ENCODE results near the gene SLC4A4. TPM values are rescaled to one million over a fixed set of nuclear protein-coding genes. Genes with fewer than 3 reads are reported as not detected.
"Not testable (repeated sequence)": the region's sequence is repeated elsewhere in the genome, so short reads cannot be mapped to it uniquely, and the experiment has no call there.

Gene SLC4A4
- total RNA-seq, 2 donors from 2014 or later = 21.7 to 27.3 TPM

DNA sequence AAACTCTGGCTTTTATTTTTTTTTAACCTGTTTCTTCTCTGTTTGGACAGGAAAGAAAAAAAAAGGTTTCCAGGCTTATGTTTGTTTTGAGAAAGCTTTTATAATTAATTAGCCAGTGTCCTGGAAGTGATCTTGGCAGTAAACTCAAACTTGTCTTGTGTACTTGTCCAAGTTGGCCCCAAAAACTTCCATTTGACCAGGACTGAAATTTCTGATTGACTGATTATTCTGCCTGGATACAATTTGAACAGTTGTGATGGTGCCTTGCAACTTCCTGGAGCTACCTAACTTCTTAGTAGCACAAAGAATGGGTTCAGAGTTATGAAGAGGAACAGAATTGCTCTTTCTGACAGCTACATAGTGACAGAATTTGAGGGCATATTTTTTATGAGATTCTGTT, 62.0 kb downstream of the SLC4A4 start:
- Histone ChIP-seq H3K9me3 (no peaks in the 10 kb centered on the region), H3K27me3 (no peaks in the 10 kb centered on the region), H3K27ac (no peak overlapping the region), H3K4me3 (no peak overlapping the region), H3K36me3 (no peaks in the 10 kb centered on the region), H3K4me1 (no peaks in the 10 kb centered on the region)
- TF ChIP-seq, protein P1, sequence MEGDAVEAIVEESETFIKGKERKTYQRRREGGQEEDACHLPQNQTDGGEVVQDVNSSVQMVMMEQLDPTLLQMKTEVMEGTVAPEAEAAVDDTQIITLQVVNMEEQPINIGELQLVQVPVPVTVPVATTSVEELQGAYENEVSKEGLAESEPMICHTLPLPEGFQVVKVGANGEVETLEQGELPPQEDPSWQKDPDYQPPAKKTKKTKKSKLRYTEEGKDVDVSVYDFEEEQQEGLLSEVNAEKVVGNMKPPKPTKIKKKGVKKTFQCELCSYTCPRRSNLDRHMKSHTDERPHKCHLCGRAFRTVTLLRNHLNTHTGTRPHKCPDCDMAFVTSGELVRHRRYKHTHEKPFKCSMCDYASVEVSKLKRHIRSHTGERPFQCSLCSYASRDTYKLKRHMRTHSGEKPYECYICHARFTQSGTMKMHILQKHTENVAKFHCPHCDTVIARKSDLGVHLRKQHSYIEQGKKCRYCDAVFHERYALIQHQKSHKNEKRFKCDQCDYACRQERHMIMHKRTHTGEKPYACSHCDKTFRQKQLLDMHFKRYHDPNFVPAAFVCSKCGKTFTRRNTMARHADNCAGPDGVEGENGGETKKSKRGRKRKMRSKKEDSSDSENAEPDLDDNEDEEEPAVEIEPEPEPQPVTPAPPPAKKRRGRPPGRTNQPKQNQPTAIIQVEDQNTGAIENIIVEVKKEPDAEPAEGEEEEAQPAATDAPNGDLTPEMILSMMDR (IDR thresholded peaks at IDR 0.05) = no peak
- no peak for DNase-seq (ENCODE audit: low spot score)

DNA sequence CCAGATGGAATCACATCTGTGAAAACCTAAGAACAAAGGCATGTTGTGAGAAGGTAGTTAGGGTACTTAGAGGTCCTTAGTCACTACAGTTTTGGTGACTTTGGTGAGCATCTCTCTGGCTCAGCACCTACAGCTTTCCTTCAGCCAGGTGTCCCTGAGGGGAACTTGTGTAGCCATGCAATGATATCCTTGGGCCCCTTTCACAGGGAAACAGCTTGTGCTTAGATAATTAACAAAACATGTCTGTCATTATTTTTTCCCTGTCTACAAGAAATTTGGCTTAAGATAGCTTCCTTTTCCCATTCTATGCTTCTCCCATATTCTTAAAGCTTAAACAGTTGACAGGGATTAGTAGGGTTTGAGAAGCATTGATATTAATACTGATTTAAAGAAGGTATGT, 63.8 kb downstream of the SLC4A4 start:
- H3K4me1 ChIP-seq = no peaks in the 10 kb centered on the region
- TF ChIP-seq, protein P1 (IDR thresholded peaks at IDR 0.05) = no peak
- H3K27me3 ChIP-seq = no peaks in the 10 kb centered on the region
- no peak for DNase-seq (ENCODE audit: low spot score)
- H3K4me3 ChIP-seq = no peak overlapping the region
- H3K27ac ChIP-seq = no peak overlapping the region
- H3K9me3 ChIP-seq = no peaks in the 10 kb centered on the region
- no peaks in the 10 kb centered on the region for H3K36me3 ChIP-seq

DNA sequence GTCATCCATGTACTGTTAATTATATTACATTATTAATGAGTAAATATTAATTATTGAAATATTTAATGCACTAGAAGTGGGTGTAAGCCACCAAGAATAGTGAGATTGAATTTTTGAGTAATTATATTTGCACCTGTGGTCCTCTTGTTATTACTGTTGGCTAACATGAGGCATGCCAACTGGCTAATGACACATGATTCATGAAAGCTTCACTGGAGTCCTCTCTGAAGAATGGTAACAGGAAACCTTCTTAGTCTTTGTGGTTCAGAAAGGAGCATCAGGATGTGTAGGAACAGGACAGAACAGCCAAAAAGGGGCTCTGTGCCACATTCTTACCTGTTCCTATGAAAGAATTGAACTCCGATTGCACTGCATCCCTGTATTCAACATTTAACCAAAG, 65.2 kb downstream of the SLC4A4 start:
- TF ChIP-seq, protein P1 (IDR thresholded peaks at IDR 0.05) = no peak
- Histone ChIP-seq H3K27me3 (no peaks in the 10 kb centered on the region), H3K4me3 (no peak overlapping the region), H3K4me1 (no peaks in the 10 kb centered on the region), H3K27ac (no peak overlapping the region), H3K36me3 (no peaks in the 10 kb centered on the region), H3K9me3 (peaks cover 0 to 5% of the 10 kb centered on the region in 2 donors)
- DNase-seq (ENCODE audit: low spot score) = no peak

- DNase-seq (ENCODE audit: low spot score) = no peak
- Histone ChIP-seq H3K27ac (no peak overlapping the region), H3K36me3 (no peaks in the 10 kb centered on the region), H3K4me1 (no peaks in the 10 kb centered on the region), H3K27me3 (no peaks in the 10 kb centered on the region), H3K9me3 (peaks cover 0 to 7% of the 10 kb centered on the region in 2 donors), H3K4me3 (no peak overlapping the region)
- TF ChIP-seq, protein P1 (IDR thresholded peaks at IDR 0.05) = no peak
These were observed 67.0 kb downstream of the SLC4A4 start for GRCh38 chr4:71405791-71406190.

DNA sequence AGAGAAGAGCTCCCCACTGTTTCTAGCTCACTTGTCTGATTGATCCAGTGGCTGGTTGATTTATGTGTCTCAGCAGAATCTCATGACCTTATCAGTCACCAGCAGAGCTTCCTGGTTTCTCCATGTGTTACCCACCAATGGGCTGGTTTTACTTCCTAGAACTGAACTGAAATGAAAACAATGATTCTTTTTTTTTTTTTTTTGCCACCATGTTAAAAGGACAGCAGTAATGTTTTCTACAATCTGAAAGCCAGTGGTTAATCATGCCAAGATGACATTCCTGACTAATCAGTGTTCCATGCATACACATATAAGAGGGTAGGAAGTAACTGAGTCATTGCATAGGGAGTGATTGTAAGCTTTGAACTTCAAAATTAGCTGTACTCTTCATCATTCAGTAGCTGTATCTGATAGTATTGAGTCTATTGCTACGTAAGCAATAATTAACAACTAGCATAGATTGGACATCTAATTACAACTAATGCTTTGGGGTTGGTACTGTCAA, 67.7 kb downstream of the SLC4A4 start:
- peaks cover 0 to 7% of the 10 kb centered on the region in 2 donors for H3K9me3 ChIP-seq
- no peak overlapping the region for H3K4me3 ChIP-seq
- TF ChIP-seq, protein P1 (IDR thresholded peaks at IDR 0.05) = no peak
- H3K27ac ChIP-seq = no peak overlapping the region
- H3K4me1 ChIP-seq = no peaks in the 10 kb centered on the region
- no peaks in the 10 kb centered on the region for H3K27me3 ChIP-seq
- no peaks in the 10 kb centered on the region for H3K36me3 ChIP-seq
- DNase-seq (ENCODE audit: low spot score) = no peak

- H3K27me3 ChIP-seq; H3K27ac ChIP-seq; H3K4me1 ChIP-seq; H3K36me3 ChIP-seq; DNase-seq (ENCODE audit: low spot score); H3K4me3 ChIP-seq; H3K9me3 ChIP-seq: not testable (repeated sequence)
These were observed 70.1 kb downstream of the SLC4A4 start for GRCh38 chr4:71408961-71409360.
